Astrocyte of the hippocampus (primary cell): ENCODE data around the gene CGB2.
"Not testable (repeated sequence)": the region's sequence is repeated elsewhere in the genome, so short reads cannot be mapped to it uniquely, and the experiment has no call there.

Experiments used
- DNase-seq: peaks from one replicate; pipeline ENCODE4 v3.0.0; 2011; ENCODE audit warnings: low read depth, low spot score

Gene CGB2

DNA sequence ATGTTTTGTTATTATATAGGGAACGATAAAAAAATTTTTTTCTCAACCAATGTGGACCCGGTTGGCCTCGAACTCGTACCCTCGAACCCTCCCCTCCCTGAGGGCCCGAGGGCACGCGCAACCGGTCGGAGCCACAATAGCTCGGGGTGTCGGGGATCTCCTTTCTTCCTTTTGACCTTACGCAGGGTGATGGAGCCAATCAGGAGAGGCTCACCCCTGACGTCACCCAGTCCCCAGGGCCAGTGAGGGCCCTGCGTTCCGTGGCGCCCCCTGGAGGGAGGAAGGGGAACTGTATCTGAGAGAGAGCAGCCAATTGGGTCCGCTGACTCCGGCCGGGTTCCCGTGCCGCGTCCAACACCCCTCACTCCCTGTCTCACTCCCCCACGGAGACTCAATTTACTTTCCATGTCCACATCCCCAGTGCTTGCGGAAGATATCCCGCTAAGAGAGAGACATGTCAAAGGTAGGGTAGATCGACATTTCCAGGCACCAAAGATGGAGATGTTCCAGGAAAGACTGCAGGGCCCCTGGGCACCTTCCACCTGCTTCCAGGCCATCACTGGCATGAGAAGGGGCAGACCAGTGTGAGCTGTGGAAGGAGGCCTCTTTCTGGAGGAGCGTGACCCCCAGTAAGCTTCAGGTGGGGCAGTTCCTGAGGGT, at the start of gene CGB2:
CGB2 (plus strand) TSS at position 249 of the 660 bp plus-strand sequence; CDS start at position 455, 206 bp downstream.
- DNase-seq: not testable (repeated sequence)

DNA sequence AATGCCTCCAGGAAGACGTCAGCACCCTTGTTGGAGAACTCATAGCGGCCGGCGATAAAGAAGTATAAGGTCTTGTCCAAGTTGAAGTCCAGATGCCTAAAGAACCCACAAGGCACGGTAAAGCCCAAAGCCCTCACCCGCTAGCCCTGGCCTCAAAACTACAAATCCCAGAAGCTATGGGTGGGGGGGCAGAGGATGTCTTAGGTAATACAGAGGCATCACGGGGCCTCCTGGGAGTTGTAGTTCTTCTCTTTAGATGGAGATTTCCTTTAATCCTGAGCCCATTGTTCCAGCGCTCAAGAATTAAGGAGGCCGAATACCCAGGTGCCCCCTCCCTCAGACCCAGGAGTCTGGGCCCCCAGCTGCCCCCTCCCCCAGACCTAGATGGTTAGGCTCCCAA, 49.4 kb upstream of the CGB2 start:
- no peak for DNase-seq

DNA sequence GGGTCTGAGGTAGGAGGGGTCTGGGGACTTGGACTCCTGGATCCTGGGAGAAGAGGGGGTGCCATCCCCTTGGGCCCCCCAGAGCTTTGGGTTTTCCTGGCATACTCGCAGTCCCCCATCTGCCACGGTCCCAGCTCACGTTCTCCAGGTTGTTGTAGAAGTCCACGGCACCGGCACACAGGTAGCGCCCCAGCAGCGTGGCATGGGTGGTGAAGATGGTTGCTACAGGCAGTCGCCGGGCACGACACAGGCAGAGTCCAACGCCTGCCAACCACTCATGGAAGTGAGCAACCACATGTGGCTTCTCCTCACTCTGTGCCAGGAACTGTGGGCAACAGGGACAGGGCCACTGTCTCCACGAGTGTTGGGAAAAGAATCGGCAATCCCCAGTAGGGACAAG, 46.0 kb upstream of the CGB2 start:
- no peak for DNase-seq

DNA sequence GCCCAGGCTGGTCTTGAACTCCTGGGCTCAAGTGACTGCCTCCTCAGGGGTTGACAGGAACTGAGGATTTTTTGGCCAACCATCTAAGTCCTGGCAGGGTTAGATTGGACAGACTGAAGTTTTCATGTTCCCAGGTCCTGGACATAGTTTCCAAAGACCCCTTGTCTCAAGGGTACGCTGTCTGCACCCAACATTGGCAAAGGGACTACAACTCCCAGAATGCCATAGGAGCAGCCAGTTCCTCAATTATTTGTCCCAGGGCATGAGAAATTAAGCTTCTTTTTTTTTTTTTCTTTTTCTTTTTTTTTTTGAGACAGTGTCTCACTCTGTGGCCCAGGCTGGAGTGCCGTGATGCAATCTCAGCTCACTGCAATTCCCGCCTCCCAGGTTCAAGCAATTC, 45.5 kb upstream of the CGB2 start:
- DNase-seq: no peak

DNA sequence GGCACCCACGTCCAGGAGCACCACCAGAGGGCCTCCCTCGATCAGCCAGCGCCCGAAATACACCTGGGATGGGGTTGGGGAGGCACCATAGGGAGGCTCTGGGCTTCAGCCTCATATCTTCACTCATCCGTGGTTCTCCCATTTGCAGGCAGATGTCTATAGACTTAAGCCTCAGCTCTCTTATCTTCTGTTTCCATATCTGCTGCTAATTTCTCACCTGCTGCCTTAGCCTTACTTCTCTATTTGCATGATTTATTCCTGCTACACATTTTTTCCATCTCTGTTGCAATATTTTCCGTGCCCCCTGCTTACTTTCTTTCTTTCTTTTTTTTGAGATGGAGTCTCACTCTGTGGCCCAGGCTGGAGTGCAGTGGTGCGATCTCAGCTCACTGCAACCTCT, 44.4 kb upstream of the CGB2 start:
- DNase-seq: no peak

DNA sequence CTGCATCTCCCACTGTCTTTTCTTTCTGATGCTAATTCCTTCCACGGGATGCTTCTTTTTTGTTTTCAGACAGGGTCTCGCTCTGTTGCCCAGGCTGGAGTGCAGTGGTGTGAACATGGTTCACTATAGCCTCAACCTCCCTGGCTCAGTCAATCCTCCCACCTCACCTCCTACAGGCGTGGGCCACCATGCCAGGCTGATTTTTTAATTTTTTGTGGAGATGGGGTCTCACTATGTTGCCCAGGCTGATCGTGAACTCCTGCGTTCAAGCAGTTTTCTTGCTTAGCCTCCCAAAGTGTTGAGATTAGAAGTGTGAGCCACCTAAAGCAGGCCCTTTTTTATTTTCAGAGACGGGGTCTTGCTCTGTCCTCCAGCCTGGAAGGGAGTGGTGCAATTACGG, 43.4 kb upstream of the CGB2 start:
- DNase-seq: no peak

DNA sequence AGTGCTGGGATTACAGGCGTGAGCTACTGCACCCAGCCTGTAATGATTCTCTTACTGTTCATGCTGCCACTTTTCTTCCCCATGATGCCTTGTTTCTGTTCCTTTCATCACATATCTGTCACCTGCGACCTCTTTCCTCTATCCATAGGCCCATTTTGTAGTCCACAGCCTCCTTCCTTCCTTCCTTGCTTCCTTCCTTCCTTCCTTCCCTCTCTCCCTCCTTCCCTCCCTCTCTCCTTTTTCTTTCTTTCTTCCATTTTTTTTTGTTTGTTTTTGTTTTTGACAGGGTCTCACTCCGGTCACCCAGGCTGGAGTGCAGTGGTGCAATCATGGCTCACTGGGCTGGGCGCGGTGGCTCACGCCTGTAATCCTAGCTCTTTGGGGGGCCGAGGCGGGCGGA, 42.8 kb upstream of the CGB2 start:
- DNase-seq: no peak

DNA sequence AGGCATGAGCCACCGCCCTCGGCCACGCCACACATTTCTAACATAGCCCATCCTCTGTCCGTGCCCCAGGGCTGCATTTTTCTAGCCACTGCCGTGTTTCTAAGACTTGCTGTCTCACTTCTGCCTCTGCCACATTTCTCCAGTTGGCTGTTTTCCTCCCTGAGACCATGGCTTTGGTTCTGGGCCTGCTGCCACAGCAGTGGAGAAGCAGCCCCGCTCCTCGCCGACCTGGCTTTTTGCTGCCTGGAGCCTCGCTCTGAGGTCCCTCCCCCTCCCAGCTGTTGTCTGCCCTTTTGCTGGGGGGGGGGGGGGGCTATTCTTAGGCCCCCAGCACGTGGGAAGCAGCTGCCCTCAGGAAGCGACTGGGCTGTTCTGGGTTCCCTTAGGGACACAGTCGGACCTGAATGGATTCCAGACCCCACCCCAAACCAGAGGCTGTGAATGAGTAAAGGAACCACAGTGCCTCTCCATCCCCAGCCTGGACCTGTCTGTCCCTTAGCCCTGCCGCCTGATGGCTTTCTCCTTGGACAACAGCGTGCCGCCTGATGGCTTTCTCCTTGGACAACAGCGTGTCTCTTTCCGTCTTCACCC, 41.9 kb upstream of the CGB2 start:
- no peak for DNase-seq

DNA sequence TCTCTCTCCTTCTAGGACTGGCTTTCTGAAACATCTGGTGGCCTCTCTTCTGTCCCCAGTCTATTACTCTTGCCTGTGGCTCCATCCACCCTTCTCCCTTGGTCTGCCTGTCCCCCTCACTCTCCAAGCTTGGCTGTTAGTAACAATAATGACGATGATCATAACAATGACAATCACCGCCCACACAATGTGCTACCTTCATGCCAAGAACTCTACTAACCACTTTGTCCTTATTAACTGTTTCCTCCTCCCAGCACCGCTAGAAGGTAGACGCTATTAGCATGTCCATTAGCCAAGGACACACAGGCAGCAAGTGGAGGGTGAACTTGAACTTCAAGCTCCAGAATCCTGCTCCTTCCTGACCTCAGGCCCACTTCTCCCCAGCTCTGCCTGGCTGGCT, 41.3 kb upstream of the CGB2 start:
- DNase-seq: no peak

DNA sequence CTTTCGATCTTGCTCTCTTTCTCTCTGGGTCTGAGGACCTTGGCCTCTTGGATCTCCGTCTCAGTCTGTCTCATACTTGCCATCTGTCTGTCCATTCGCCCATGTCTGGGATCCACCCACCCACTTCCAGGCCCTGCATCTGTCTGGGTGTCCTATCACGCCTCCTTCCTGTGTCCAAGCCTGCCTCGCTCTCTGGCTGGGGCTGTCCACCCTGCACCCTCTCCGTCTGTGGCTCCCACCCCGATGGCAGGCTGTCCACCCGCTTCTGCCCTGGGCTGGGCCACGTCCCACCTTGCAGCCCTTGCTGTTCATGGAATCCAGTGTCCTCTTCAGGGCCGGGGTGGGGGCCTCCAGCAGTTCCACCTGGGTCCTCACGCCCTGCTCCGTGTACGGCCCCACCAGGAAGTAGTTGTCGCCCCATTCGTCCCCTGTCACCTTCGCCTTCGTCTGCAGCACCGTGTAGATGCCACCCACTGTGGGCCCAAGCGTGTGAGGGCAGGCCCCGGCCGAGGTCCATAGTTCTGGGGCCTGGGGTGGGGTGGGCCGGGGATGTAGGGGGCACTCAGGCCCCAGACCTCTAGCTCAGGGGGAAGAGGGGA, 40.6 kb upstream of the CGB2 start:
- no peak for DNase-seq

DNA sequence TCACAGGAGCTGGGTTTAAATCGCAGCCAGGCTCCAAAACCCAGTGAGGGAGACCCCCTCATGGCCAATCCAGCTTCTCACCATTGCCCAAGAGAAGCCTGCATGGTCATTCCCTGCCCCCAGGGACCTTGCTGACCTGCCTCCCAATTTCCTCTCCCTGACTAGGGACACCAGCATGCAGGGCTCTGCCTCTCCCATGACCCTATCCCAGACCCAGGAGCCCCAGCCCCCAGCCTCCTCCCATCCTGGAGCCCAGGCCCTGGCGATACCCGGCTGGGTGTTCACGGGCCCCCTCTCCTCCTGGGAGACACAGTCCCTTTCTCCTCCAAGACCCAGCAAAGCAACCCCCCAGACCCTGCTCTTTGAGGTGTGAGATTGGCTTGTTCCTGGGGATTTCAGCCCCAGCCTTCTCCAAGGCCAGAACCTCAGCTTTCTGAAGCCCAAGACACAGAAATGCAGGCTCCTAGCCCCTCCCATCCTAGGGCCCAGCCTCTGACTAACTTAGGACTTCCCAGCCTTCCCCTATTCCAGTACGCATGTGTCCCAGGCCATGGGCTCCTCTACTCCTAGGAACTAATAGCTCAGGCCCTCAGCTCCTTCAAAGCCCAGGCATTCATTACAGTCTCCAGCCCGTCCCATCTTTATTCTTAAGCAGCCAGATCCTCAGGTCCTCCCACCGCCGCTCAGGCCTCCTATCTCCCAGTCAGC, 39.7 kb upstream of the CGB2 start:
- peak; percentile 85 for DNase-seq

DNA sequence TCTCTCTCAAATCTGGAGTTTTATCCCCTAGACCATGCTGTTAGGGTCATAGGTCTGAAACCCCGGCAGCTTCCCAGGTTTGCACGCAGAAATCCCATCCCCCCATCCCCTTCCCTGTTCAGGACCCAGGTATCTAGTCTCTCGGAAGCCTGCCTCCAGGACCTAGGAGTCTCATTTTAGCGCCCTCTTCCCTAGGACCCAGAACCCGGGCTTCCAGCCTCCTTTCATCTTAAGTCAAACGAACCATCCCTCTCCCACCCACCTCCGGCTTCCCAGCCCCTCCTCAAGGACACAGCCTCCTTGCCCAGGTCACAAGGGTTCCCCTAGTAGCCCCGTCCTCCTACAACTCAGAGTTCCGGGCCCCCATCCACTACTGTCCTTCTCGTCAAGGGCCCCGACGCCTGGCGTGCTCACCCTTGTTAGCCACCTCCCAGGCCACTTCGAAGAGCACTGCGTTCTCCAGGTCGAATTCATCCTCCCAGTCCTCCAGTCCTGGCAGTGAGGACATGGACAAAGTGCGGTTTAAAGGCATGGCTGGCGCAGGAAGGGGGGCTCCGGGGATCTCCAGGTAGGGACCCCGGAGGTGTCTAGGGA, 39.0 kb upstream of the CGB2 start:
- DNase-seq: peak; percentile 28

DNA sequence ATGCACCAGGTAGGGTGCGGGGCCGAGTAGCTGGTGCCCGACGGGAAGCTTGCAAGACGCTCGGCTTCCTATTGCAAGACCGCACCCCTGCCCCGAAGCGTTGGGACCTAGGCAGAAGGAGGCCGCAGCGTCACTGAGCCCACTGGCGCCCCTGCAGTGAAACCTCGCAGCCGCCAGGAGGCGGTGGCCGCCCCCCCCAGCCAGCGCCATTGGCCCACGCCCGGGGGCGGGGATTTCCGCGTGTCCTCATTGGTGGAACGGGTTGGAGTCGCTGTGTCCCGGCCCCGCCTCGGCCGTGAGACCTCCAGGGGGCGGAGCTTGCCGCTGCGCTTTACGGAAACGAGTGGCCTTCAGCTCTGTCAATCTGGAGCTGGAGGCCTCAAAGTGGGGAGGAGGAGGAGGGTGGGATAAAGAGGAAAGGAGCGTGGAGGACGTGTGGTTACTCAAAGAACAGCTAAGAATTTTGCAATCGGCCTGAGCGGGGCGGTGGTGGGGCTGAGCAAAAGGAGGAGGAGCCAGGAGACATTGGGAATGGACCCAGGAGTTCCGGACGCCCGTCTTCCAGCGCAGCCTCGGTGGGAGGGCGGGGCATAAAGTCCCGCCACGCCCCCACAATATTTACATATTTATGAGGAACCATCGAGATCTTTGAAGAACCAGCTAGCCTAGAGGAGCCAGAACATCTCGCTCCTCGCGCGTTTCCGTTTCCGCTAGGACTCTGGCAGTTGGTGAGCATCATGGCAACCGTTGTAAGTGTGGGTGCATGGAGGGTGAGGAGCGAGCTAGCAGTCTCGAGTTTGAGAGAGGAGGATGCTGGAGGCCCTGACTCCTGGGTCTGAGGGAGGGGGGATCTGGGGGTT, 38.3 kb upstream of the CGB2 start, which contains the start of the genes GYS1 and RUVBL2:
GYS1 (minus strand) TSS at position 135 of the 860 bp plus-strand sequence. CDS start 197 bp downstream, outside the sequence.
RUVBL2 (plus strand) TSS at position 713 of the 860 bp plus-strand sequence; CDS start at position 738, 25 bp downstream.
- peak; percentile 100 for DNase-seq

DNA sequence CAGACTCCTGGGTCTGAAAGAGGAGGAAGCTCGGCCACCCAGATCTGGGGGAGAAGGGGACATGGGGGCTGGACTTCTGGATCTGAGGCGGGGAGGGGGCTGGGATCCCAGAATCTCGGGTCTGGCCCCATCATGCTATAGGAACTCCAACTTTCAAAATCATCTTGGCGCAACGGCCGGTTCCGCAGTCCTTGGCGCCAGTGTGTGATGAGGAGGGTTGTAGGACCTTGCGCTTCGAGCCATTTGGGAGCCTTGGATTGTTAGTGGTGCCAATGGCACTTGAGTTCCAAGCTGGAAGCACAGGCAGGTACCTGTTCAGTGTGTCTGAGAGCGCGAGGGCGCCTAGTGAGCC, 37.7 kb upstream of the CGB2 start:
- DNase-seq: no peak

DNA sequence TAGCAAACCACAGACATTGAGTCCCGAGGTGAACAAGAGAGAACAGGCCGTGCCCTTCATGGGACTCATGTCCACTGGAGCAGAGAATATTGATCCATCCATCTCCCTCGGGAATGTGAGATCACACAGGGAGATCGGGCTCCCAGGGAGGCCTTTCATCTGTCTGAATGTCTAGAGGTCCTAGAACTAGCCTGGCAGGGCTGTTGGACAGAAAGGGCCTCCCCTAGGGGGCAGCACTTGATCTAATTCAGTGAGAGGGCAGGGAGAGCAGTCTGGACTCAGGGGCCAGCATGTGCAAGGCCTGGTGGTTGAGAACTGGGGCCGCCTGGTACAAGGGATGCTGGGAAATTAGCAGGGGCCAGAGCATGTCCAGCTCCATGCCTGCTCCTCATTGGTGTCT, 33.7 kb upstream of the CGB2 start:
- DNase-seq: peak; percentile 78

DNA sequence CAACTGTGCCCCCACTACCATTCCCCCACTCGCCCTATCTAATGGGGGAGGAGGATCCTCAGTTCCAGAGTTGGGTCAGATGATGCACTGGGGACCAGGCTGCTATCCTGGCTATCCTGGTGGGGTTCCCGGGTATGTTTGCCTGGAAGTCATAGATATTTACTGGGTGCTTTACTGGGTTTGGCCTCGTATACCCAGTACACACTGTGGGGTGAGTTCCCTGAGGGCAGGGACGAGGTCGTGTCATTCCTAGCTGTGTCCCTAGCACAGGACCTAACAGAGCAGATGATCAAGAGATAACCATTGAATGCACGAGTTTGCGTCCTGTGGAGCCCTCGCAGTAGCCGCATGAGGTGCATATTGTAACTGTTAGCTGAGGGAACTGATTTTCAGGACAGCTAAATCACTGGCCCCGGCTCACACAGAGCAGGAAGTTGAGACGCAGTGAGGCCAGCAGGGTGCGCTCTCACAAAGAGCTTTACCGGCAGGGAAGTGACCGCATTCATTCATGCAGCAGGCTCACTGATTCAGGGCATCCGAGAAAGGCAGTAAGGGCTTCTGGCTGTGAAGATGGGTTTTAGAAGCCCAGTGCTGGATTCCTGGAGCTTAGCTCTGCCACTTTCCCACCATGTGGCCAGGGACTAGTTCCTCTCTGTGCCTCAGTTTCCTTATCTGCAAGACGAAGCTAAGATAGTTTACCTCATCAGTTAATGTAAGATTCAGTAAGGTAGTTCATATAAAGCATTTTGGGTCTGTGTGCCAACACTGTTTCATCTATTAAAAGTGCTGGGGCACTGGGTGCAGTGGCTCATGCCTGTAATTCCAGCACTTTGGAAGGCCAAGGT, 32.0 kb upstream of the CGB2 start:
- DNase-seq: peak; percentile 89

DNA sequence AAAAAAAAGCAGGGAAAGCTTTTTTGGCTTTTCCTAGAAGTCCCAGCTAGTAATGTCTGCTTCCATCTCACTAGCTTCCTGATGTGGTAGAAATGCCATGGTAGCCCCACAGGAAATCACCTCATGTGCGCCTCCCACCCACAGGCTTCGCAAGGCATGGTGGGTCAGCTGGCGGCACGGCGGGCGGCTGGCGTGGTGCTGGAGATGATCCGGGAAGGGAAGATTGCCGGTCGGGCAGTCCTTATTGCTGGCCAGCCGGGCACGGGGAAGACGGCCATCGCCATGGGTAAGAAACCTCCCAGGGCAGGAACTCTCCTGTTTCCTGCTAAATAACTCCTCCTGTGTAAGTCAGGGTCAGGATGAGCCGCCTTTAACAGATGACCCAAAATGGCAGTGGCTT, 27.6 kb upstream of the CGB2 start:
- DNase-seq: no peak

DNA sequence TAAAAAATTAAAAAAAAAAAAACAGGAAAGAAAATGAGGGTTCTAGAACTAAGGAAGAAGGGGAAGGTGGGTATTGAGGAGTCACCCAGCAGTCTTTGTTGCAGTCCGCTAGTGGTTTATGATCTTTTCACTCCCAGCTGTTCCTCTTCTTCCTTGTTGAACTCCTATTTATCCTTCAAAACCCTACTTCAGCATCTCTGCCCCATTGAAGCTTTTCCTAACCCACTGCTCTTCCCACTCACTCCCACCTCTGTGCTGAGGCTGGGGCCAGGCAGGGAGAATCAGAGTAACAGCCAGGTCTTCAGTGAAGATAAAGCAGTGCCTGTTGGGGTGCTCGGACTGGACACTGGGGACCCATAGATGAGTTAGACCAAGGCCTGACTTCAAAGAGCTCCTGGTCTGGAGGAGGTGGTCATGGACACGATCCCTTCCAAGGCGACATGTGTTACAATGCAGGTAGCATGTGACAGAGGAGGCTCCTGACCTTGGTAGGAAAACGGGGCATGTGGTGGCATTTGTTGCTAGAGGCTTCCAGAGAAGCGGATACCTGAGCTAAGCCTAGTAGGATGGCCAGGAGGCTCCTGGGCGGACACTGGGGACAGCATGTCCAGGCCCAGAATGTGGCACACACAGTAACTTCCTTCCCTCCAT, 26.6 kb upstream of the CGB2 start:
- DNase-seq: no peak

DNA sequence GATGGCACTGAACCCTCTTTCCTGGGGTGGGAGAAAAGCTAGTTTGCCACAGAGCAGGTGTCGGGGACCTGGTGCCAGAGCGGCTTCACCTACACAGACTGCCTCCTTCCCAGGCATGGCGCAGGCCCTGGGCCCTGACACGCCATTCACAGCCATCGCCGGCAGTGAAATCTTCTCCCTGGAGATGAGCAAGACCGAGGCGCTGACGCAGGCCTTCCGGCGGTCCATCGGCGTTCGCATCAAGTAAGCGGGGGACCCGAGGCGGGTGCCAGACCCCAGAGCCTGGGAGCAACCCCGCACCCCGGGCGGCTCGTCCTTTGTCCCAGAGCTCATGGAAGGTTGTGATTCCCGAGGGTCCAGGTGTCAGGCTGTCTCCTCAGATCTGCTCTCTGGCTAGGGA, 24.8 kb upstream of the CGB2 start:
- no peak for DNase-seq

DNA sequence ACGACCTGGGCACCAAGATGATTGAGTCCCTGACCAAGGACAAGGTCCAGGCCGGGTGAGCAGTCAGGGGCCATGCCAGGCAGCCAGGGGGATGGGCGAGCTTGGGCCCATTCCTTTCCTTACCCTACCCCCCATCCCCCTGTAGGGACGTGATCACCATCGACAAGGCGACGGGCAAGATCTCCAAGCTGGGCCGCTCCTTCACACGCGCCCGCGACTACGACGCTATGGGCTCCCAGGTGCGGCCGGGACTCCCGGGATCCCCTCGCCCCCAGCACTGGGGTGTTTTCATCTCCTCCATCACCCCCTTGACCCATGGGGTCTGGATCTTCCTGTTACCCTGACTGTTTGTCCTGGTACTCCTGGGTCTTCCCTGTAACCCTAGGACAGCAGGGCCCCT, 21.9 kb upstream of the CGB2 start:
- DNase-seq: no peak
